Type B pancreatic cell (in vitro differentiated cells): ENCODE measurements around the gene DOCK4. TPM values are rescaled to one million over a fixed set of nuclear protein-coding genes. Genes with fewer than 3 reads are reported as not detected.

Experiments used
- DNase-seq: peaks from one replicate; pipeline ENCODE4 v3.0.0; 2021; ENCODE audit warnings: mixed read lengths; ENCODE audit not compliant: unreplicated experiment; ENCODE audit errors: extremely low spot score
- H3K27ac Mint-ChIP-seq: 2 replicates; pipeline ENCODE4 v1.8.0; 2021; ENCODE audit warnings: mild to moderate bottlenecking, mixed read lengths
- H3K27me3 Mint-ChIP-seq: 2 replicates; pipeline ENCODE4 v1.8.0; 2021; ENCODE audit warnings: mixed read lengths
- H3K36me3 Mint-ChIP-seq: 2 replicates; pipeline ENCODE4 v1.8.0; 2021; ENCODE audit warnings: mixed read lengths
- H3K4me1 Mint-ChIP-seq: one replicate; pipeline ENCODE4 v1.8.0; 2021; ENCODE audit warnings: mixed read lengths; ENCODE audit not compliant: unreplicated experiment
- H3K4me3 Mint-ChIP-seq: 2 replicates; pipeline ENCODE4 v1.8.0; 2021; ENCODE audit warnings: mild to moderate bottlenecking, mixed read lengths
- H3K9me3 Mint-ChIP-seq: 2 replicates; pipeline ENCODE4 v1.8.0; 2021; ENCODE audit warnings: mixed read lengths
- total RNA-seq: library from RNA; stranded (reverse); gene quantifications from 2 replicates; pipeline ENCODE4 v1.2.1, GENCODE V29; 2021; ENCODE audit warnings: low replicate concordance
- TF ChIP-seq, protein P1 (sequence below): fragments of 200-600 bp; sonication (generic); conservative IDR thresholded peaks from 2 replicates; pipeline ENCODE4 v1.5.0; 2021; ENCODE audit warnings: antibody characterized with exemption, mild to moderate bottlenecking

The DOCK4 gene
- total RNA-seq, 1 donor from 2014 or later = 24.6 TPM

DNA sequence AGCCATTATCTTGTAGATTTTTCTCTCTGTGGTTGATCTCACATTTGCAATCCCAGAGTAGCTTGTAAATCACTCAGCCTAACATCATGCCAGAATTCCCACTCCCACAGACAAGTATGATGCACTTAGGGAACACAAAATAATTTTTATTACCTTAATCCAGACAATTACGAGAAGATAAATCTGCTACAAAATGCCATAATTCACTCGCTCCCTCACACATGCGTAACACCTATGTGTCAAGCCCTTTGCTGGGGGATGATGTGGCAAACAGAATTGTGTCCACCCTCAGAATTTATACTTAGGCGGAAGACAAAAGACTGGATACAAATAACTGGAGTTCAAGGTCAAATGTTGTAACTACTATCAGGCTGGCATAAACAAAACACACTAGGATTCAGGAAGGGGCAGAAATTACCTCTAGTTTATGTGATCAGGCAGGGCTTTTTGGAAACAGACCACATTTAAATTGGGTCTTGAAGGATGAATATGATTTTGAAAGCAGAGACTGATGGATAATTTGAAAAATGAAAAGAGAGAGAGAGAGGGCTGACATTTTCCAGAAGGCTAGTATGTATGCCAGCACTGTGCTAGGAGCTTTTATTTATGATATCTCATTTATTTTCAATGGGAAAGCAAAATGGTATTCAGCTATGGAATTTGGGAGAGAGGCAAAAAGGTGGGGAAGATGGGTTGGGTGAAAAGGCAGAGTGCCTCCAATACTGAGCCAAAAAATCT lies 69.8 kb downstream of the DOCK4 start:
- H3K36me3 Mint-ChIP-seq = no peaks in the 10 kb centered on the region
- no peak for DNase-seq
- H3K27ac Mint-ChIP-seq = no peak overlapping the region
- H3K4me3 Mint-ChIP-seq = no peak overlapping the region
- no peaks in the 10 kb centered on the region for H3K9me3 Mint-ChIP-seq
- H3K27me3 Mint-ChIP-seq = no peaks in the 10 kb centered on the region
- TF ChIP-seq, protein P1, sequence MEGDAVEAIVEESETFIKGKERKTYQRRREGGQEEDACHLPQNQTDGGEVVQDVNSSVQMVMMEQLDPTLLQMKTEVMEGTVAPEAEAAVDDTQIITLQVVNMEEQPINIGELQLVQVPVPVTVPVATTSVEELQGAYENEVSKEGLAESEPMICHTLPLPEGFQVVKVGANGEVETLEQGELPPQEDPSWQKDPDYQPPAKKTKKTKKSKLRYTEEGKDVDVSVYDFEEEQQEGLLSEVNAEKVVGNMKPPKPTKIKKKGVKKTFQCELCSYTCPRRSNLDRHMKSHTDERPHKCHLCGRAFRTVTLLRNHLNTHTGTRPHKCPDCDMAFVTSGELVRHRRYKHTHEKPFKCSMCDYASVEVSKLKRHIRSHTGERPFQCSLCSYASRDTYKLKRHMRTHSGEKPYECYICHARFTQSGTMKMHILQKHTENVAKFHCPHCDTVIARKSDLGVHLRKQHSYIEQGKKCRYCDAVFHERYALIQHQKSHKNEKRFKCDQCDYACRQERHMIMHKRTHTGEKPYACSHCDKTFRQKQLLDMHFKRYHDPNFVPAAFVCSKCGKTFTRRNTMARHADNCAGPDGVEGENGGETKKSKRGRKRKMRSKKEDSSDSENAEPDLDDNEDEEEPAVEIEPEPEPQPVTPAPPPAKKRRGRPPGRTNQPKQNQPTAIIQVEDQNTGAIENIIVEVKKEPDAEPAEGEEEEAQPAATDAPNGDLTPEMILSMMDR = no peak
- peaks cover 17% of the 10 kb centered on the region for H3K4me1 Mint-ChIP-seq

DNA sequence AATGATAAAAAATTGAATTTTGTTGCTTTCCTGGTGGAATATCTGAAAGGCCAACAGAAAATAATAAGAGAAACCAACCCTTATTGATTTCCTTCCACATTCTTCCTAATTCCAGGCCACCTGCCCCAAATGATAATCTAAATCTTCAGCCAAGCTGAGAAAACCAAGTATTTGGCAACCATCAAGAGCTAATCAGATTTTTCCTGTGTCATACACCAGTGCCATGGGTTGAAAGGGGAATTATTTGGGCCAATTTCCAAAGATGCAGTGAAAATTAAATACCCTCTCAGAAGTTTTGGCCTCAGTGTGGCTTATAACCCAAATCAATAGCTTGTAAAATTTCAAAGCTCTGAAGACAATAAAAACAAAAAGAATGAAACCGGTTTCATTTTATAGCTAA lies 70.4 kb downstream of the DOCK4 start:
- Mint-ChIP-seq H3K9me3 (no peaks in the 10 kb centered on the region), H3K36me3 (no peaks in the 10 kb centered on the region), H3K4me3 (no peak overlapping the region), H3K27me3 (no peaks in the 10 kb centered on the region), H3K4me1 (peaks cover 21% of the 10 kb centered on the region), H3K27ac (no peak overlapping the region)
- DNase-seq = no peak
- TF ChIP-seq, protein P1 = no peak

DNA sequence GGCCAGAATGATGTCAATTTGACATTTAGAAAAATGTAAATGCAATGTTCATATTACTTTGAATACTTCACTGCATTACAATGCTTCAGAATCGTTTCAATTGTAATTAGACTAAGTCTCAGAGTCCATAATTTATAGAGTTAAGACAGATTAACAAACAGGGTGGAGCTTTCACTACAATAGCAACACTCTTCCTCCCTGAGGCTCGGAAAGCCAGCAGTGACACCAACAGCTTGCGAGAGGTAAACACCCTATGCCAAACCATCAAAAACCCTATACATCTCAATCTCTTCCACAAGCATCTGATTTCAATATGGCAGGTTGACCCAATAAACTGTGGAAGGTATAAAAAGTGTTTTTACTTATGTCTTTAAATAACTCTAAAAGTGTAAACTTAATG lies 72.2 kb downstream of the DOCK4 start:
- Mint-ChIP-seq H3K27ac (no peak overlapping the region), H3K9me3 (no peaks in the 10 kb centered on the region), H3K4me1 (peaks cover 30% of the 10 kb centered on the region), H3K4me3 (no peak overlapping the region), H3K36me3 (no peaks in the 10 kb centered on the region), H3K27me3 (no peaks in the 10 kb centered on the region)
- DNase-seq = no peak
- TF ChIP-seq, protein P1 = no peak

DNA sequence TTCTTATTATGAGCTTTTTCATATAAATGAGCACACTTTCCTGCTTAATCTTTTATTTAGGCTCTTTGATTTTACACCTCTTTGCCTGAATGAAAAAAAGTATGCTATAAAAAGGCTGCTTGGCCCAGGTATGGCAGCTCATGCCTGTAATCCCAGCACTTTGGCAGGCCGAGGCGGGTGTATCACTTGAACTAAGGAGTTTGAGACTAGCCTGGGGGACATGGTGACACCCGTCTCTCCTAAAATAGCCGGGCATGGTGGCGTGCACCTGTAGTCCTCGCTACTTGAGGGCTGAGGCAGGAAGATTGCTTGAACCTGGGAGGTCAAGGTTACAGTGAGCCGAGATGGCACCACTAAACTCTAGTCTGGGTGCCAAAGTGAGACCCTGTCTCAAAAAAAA lies 72.9 kb downstream of the DOCK4 start:
- Mint-ChIP-seq H3K4me1 (peaks cover 30% of the 10 kb centered on the region), H3K4me3 (no peak overlapping the region), H3K27ac (no peak overlapping the region), H3K36me3 (no peaks in the 10 kb centered on the region), H3K27me3 (no peaks in the 10 kb centered on the region), H3K9me3 (no peaks in the 10 kb centered on the region)
- DNase-seq = no peak
- TF ChIP-seq, protein P1 = no peak

DNA sequence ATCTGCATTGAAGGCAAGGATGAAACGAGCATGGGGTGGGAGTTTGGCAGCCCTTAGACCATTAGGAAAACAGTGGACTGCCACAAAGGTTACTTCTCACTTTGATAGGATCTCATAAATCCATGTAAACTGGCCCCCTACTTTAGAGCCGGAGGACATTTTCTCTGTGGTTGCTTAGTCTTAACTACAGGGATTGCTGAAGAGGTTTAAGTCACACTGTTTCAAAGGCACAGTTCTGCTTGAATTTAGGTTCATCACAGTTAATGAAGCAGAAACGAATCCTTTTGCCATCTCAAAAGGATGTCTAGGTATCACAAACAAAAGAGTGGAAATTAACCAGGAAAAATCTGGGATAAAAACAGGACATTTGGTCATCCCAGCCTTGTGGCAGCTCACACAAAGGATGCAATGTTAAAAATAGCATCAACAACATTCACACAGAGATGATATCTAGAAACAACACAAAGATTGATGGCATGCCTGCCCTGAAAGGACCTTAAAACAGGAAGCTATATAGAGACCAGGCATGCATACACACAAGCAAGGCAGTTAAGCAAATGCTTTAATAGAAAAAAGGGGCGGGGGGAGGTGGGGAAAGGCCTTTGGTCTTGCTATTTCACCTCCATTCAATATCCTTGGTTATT lies 74.0 kb downstream of the DOCK4 start:
- peak overlapping the region; percentile 42 for H3K27ac Mint-ChIP-seq
- no peak for DNase-seq

More for the DNA sequence above, 74.0 kb downstream of the DOCK4 start:
- H3K27me3 Mint-ChIP-seq = no peaks in the 10 kb centered on the region
- H3K36me3 Mint-ChIP-seq = no peaks in the 10 kb centered on the region
- TF ChIP-seq, protein P1 = no peak
- H3K9me3 Mint-ChIP-seq = no peaks in the 10 kb centered on the region
- H3K4me1 Mint-ChIP-seq = peaks cover 30% of the 10 kb centered on the region
- no peak overlapping the region for H3K4me3 Mint-ChIP-seq
